CD4-positive, alpha-beta T cell treated with Interleukin-4 for 1 hour (primary cell): Measurements from ENCODE around the gene PARP15.
A peak's percentile ranks its signal among the peaks of the same experiment; 100 is the strongest.
"Not testable (repeated sequence)": the region's sequence is repeated elsewhere in the genome, so short reads cannot be mapped to it uniquely, and the experiment has no call there.

Source experiments
- DNase-seq, 2 donors: peaks; one replicate each; pipeline ENCODE4 v3.0.0-alpha.2; 2020 to 2022

PARP15 gene

GRCh38 chr3:122577409-122578031 lies at the start of gene PARP15:
Gene PARP15, plus strand, starts transcription at chr3:122577650. Its CDS starts 18 bp downstream, at chr3:122577668.
- DNase-seq = peak; percentile 56

GRCh38 chr3:122530164-122530563 lies 47.3 kb upstream of the PARP15 start:
- no peak for DNase-seq

- no peak for DNase-seq
These were observed 44.0 kb upstream of the PARP15 start for GRCh38 chr3:122533480-122533879.

GRCh38 chr3:122533931-122534334 lies 43.5 kb upstream of the PARP15 start:
- DNase-seq = no peak

GRCh38 chr3:122535964-122536631 lies 41.4 kb upstream of the PARP15 start:
- no peak for DNase-seq

GRCh38 chr3:122536632-122537001 lies 40.8 kb upstream of the PARP15 start:
- no peak for DNase-seq

GRCh38 chr3:122538956-122539490 lies 38.4 kb upstream of the PARP15 start:
- no peak for DNase-seq

GRCh38 chr3:122546151-122546550 lies 31.3 kb upstream of the PARP15 start:
- DNase-seq = no peak

- no peak for DNase-seq
These were observed 29.4 kb upstream of the PARP15 start for GRCh38 chr3:122548076-122548475.

GRCh38 chr3:122548619-122549018 lies 28.8 kb upstream of the PARP15 start:
- DNase-seq = no peak

- no peak for DNase-seq
These were observed 24.3 kb upstream of the PARP15 start for GRCh38 chr3:122553171-122553570.

GRCh38 chr3:122555275-122556071 lies 22.0 kb upstream of the PARP15 start:
- DNase-seq = no peak

- no peak for DNase-seq
These were observed 20.1 kb upstream of the PARP15 start for GRCh38 chr3:122557356-122557755.

- DNase-seq = no peak
These were observed 18.8 kb upstream of the PARP15 start for GRCh38 chr3:122558605-122559004.

- no peak for DNase-seq
These were observed 17.5 kb upstream of the PARP15 start for GRCh38 chr3:122559906-122560305.

- peak; percentile 64 to 80 for DNase-seq
These were observed 16.8 kb upstream of the PARP15 start for GRCh38 chr3:122560680-122561079.

GRCh38 chr3:122562923-122563716 lies 14.3 kb upstream of the PARP15 start:
- DNase-seq = no peak

GRCh38 chr3:122563717-122564025 lies 13.8 kb upstream of the PARP15 start:
- no peak for DNase-seq

- peak; percentile 80 to 81 for DNase-seq
These were observed 13.1 kb upstream of the PARP15 start, which contains the start of the genes DTX3L and PARP9 for GRCh38 chr3:122564155-122564912. Gene DTX3L, plus strand, starts transcription at chr3:122564338. Its CDS starts 89 bp downstream, at chr3:122564427. Gene PARP9, minus strand, starts transcription at chr3:122564300. Its CDS starts 4,680 bp downstream, at chr3:122559620.

GRCh38 chr3:122568131-122568530 lies 9.3 kb upstream of the PARP15 start:
- not testable (repeated sequence) for DNase-seq

GRCh38 chr3:122568755-122569154 lies 8.7 kb upstream of the PARP15 start:
- no peak for DNase-seq

GRCh38 chr3:122572940-122573412 lies 4.5 kb upstream of the PARP15 start:
- DNase-seq = peak; percentile 50 to 55
